Esophagus squamous epithelium (tissue), 5 donors: ENCODE data around the gene ARID3A. TPM values are rescaled to one million over a fixed set of nuclear protein-coding genes. Genes with fewer than 3 reads are reported as not detected.

Experiments
- DNase-seq: peaks from one replicate; lab custom pipeline; 2025; lab: John Stamatoyannopoulos, UW
- H3K27ac ChIP-seq, 4 donors: fragments of 200-600 bp; sonication (generic); one replicate each; pipeline ENCODE4 v1.5.1; 2016 to 2019; ENCODE audit warnings: mild to moderate bottlenecking in 1 of 4
- H3K27me3 ChIP-seq, 4 donors: fragments of 200-600 bp; sonication (generic); 1 replicate in 3 of 4; 2 replicates in 1 of 4; pipeline versions ENCODE4 v1.5.1 to v1.6.0; 2017 to 2021; ENCODE audit warnings: antibody characterized with exemption in 1 of 4
- H3K36me3 ChIP-seq, 3 donors: fragments of 200-600 bp; sonication (generic); one replicate each; pipeline ENCODE4 v1.5.1; 2016 to 2019
- H3K4me1 ChIP-seq, 3 donors: fragments of 200-600 bp; sonication (generic); one replicate each; pipeline ENCODE4 v1.5.1; 2017 to 2019
- H3K4me3 ChIP-seq, 4 donors: fragments of 200-600 bp; sonication (generic); 1 replicate in 3 of 4; 2 replicates in 1 of 4; pipeline ENCODE4 v1.5.1; 2016 to 2019; ENCODE audit warnings: mild to moderate bottlenecking in 2 of 4, moderate library complexity in 1 of 4
- H3K9me3 ChIP-seq, 3 donors: fragments of 200-600 bp; sonication (generic); one replicate each; pipeline ENCODE4 v1.5.1; 2016 to 2019
- POLR2A ChIP-seq, 4 donors: fragments of 450-650 bp; IDR thresholded peaks; one replicate each; pipeline ENCODE4 v1.6.1; 2017; ENCODE audit warnings: antibody characterized with exemption in 4 of 4, mild to moderate bottlenecking in 4 of 4, moderate library complexity in 3 of 4
- WGBS, 2 donors: methylation state at CpG; one replicate each; pipeline ENCODE4 v1.1.5; 2018; 5-methylcytosine and 5-hydroxymethylcytosine counted together
- intact Hi-C: fragments of 100-400 bp; cut with DNase I; formaldehyde crosslinking; loops from one replicate; pipeline ENCODE4 v1.15.0; 2022
- total RNA-seq, 4 donors: library from RNA; depleted of rRNA; stranded (reverse); fragments of >200 nt; gene quantifications; one replicate each; pipeline ENCODE4 v1.1.0, GENCODE V29; 2016
- TF ChIP-seq, protein P1 (sequence below), 6 experiments: fragments of 450-650 bp in 4 of 6; fragments of 200-600 bp in 2 of 6; sonication (generic) in 2 of 6; IDR thresholded peaks; one replicate each; pipeline ENCODE4 v1.5.1; 2016 to 2019; ENCODE audit warnings: antibody characterized with exemption in 6 of 6, mild to moderate bottlenecking in 4 of 6, moderate library complexity in 4 of 6
- donor health status: DM: yes; HTN: yes; CAD: no.

ARID3A gene
- total RNA-seq, 4 donors from 2014 or later = 3.0 to 6.6 (median 4.7) TPM

DNA sequence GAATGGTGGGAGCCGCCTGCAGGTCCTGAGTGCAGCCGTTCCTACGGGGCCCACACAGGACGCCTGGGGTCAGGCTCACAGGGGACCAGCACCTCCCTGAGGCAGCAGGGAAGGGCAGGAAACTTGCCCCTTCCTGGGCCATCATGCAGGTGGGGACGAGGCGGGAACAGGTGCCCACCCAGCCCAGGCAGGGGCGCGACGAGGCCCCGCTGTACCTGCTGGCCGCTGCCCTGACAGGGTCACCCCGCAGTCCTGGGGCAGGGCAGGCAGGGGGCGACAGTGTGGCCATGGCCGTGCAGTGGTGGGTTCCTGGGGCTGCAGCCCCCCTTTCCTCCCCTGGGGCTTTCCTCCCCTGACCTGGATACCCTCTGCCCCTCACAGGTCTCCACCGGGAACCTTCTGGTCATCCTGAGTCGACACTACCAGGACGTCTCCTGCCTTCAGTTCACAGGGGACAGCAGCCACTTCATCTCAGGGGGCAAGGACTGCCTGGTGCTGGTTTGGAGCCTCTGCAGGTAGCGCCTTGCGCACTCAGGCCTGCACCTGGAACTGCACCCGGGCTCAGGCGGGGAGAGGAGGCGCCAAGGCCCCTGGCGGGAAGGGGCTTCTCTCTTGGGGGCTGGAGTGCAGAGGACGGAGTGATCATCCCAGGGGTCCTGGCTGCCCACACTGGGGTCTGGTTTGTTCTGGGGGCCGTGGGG, 63.7 kb downstream of the ARID3A start:
- H3K36me3 ChIP-seq = peaks cover 6 to 81% (median 16%) of the 10 kb centered on the region in 3 donors
- TF ChIP-seq, protein P1, sequence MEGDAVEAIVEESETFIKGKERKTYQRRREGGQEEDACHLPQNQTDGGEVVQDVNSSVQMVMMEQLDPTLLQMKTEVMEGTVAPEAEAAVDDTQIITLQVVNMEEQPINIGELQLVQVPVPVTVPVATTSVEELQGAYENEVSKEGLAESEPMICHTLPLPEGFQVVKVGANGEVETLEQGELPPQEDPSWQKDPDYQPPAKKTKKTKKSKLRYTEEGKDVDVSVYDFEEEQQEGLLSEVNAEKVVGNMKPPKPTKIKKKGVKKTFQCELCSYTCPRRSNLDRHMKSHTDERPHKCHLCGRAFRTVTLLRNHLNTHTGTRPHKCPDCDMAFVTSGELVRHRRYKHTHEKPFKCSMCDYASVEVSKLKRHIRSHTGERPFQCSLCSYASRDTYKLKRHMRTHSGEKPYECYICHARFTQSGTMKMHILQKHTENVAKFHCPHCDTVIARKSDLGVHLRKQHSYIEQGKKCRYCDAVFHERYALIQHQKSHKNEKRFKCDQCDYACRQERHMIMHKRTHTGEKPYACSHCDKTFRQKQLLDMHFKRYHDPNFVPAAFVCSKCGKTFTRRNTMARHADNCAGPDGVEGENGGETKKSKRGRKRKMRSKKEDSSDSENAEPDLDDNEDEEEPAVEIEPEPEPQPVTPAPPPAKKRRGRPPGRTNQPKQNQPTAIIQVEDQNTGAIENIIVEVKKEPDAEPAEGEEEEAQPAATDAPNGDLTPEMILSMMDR (IDR thresholded peaks at IDR 0.05) = peak in 1 of 6 experiments; percentile 28
- TF ChIP-seq POLR2A (IDR thresholded peaks at IDR 0.05) = no peak
- WGBS, 2 donors = 91% methylated on average over 8 of the region's 25 CpGs; no CpG with 5 or more reads in 1 of the 2 donors
- intact Hi-C loops = loop anchor here (10.0 kb wide), 1 partner anchor 135 kb away; the partner anchor contains the start of genes CFD and ELANE
- H3K4me1 ChIP-seq = peaks cover 4 to 13% (median 11%) of the 10 kb centered on the region in 3 donors
- no peaks in the 10 kb centered on the region for H3K9me3 ChIP-seq
- no peak overlapping the region for H3K4me3 ChIP-seq
- peaks cover 0 to 9% (median 0%) of the 10 kb centered on the region in 4 donors for H3K27me3 ChIP-seq
- no peak overlapping the region for H3K27ac ChIP-seq
- no peak for DNase-seq

DNA sequence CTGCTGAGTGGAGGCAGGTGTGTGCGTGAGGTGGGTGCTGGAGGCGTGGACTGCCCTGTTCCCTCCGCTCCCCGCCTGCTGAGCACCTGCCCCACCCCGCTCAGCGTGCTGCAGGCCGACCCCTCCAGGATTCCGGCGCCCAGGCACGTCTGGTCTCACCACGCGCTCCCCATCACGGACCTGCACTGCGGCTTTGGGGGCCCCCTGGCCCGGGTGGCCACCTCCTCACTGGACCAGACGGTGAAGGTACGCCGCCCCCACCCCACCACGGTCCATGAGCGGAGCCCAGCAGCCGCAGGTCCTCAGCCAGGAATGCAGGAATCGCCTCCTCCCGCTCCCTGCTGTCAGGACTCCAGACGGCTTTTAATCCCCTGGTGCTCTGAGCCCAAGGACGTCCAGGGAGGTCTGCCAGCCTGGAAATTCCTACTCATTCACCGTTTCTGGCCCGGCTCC, 64.3 kb downstream of the ARID3A start:
- TF ChIP-seq POLR2A (IDR thresholded peaks at IDR 0.05) = no peak
- TF ChIP-seq, protein P1 (IDR thresholded peaks at IDR 0.05) = no peak
- intact Hi-C loops = no loop called here
- peaks cover 0 to 15% (median 0%) of the 10 kb centered on the region in 4 donors for H3K27me3 ChIP-seq
- H3K4me1 ChIP-seq = peaks cover 0 to 11% (median 5%) of the 10 kb centered on the region in 3 donors
- H3K9me3 ChIP-seq = no peaks in the 10 kb centered on the region
- H3K27ac ChIP-seq = no peak overlapping the region
- WGBS, 2 donors = 35% methylated on average over 14 of the region's 27 CpGs; no CpG with 5 or more reads in 1 of the 2 donors
- H3K36me3 ChIP-seq = peaks cover 6 to 87% (median 16%) of the 10 kb centered on the region in 3 donors
- H3K4me3 ChIP-seq = no peak overlapping the region
- DNase-seq = no peak

- no peak overlapping the region for H3K27ac ChIP-seq
- TF ChIP-seq, protein P1 (IDR thresholded peaks at IDR 0.05) = no peak
- no peak for TF ChIP-seq POLR2A (IDR thresholded peaks at IDR 0.05)
- peaks cover 2 to 11% (median 3%) of the 10 kb centered on the region in 3 donors for H3K4me1 ChIP-seq
- H3K4me3 ChIP-seq = no peak overlapping the region
- no peaks in the 10 kb centered on the region for H3K9me3 ChIP-seq
- H3K36me3 ChIP-seq = peaks cover 6 to 83% (median 16%) of the 10 kb centered on the region in 3 donors
- H3K27me3 ChIP-seq = peaks cover 0 to 21% (median 0%) of the 10 kb centered on the region in 4 donors
- intact Hi-C loops = no loop called here
- DNase-seq = no peak
- 100% methylated on average over 3 of the region's 23 CpGs; no CpG with 5 or more reads in 1 of the 2 donors for WGBS, 2 donors
These were observed 64.9 kb downstream of the ARID3A start for GRCh38 chr19:990746-991145.

GRCh38 chr19:991174-991931, 65.5 kb downstream of the ARID3A start:
- intact Hi-C loops = no loop called here
- TF ChIP-seq POLR2A (IDR thresholded peaks at IDR 0.05) = no peak

DNA sequence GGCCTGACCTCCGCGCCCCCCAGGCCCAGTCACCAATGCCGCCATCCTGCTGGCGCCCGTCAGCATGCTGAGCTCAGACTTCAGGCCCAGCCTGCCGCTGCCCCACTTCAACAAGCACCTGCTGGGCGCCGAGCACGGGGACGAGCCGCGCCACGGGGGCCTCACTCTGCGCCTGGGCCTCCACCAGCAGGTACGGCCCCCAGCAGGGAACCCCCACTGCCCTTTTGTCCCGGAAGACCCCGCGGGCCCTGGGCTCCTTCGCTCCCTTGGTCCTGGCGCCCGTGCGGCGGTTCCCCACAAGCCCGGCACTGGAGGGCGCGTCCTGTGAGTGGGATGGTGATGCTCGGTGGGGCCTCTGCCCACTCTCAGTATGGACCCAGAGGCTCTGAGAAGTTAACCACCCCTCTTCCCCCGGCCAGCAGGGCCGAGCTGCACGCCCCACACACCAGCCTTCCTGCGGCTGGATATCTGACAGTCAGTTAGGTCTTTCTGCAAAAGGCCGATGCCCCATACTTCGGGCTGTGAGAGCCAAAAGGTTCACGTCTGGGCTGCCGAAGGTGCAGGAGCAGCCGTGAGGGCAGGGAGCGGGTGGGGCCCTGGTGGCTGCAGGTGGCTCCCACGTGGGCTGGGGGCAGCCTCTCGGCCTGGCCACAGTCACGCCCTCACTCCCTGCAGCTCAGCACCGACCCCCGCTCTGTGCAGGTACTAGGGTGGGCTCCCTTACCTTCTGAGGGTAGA, 66.3 kb downstream of the ARID3A start:
- intact Hi-C loops = no loop called here
- H3K36me3 ChIP-seq = peaks cover 6 to 70% (median 7%) of the 10 kb centered on the region in 3 donors

More at GRCh38 chr19:991174-991931, 65.5 kb downstream of the ARID3A start:
- Histone ChIP-seq H3K9me3 (no peaks in the 10 kb centered on the region), H3K4me1 (peaks cover 8 to 16% (median 9%) of the 10 kb centered on the region in 3 donors), H3K4me3 (no peak overlapping the region), H3K27me3 (peaks cover 0 to 27% (median 2%) of the 10 kb centered on the region in 4 donors), H3K27ac (peak overlapping the region in 1 of 4 donors; percentile 25), H3K36me3 (peaks cover 6 to 77% (median 14%) of the 10 kb centered on the region in 3 donors)
- no peak for DNase-seq
- WGBS, 2 donors = no CpG with 5 or more reads among the region's 47 CpGs

More for the DNA sequence above, 66.3 kb downstream of the ARID3A start:
- Histone ChIP-seq H3K27me3 (peaks cover 0 to 35% (median 5%) of the 10 kb centered on the region in 4 donors), H3K9me3 (no peaks in the 10 kb centered on the region), H3K4me3 (no peak overlapping the region), H3K4me1 (peaks cover 11 to 21% (median 12%) of the 10 kb centered on the region in 3 donors), H3K27ac (no peak overlapping the region)
- no peak for DNase-seq
- 80 to 91% methylated on average over 2 to 23 of the region's 42 CpGs for WGBS, 2 donors
- no peak for TF ChIP-seq POLR2A (IDR thresholded peaks at IDR 0.05)
- TF ChIP-seq, protein P1 (IDR thresholded peaks at IDR 0.05) = no peak
